22Rv1 (cell line): ENCODE results near the gene MDM2.

ENCODE experiments used
- CTCF ChIP-seq: fragments of 450-650 bp; IDR thresholded peaks from 2 replicates; pipeline ENCODE4 v1.5.1; 2017; ENCODE audit warnings: mild to moderate bottlenecking
- ZFX ChIP-seq: fragments of 450-650 bp; IDR thresholded peaks from 2 replicates; pipeline ENCODE4 v1.6.1; 2017; ENCODE audit warnings: antibody characterized with exemption, borderline replicate concordance

GRCh38 chr12:68876461-68876860 is 68.5 kb downstream of the MDM2 start:
- TF ChIP-seq CTCF: no peak
- no peak for TF ChIP-seq ZFX
